ENCODE data around the gene PTPRC.

PTPRC gene

GRCh38 chr1:198797656-198798055, 158.8 kb downstream of the PTPRC start:
- Histone ChIP-seq H3K4me3 (ENCODE audit: low read depth, low read length) (no peak overlapping the region), H3K9me3 (no peaks in the 10 kb centered on the region), H3K36me3 (no peaks in the 10 kb centered on the region), H3K27me3 (no peaks in the 10 kb centered on the region), H3K4me1 (no peaks in the 10 kb centered on the region)
- DNase-seq = no peak
- TF ChIP-seq CTCF (IDR thresholded peaks at IDR 0.05; ENCODE audit: low read depth, low read length) = no peak

- peak; percentile 44 for TF ChIP-seq CTCF (IDR thresholded peaks at IDR 0.05; ENCODE audit: low read depth, low read length)
- no peaks in the 10 kb centered on the region for H3K4me1 ChIP-seq
- H3K27me3 ChIP-seq = no peaks in the 10 kb centered on the region
- no peaks in the 10 kb centered on the region for H3K36me3 ChIP-seq
- H3K9me3 ChIP-seq = no peaks in the 10 kb centered on the region
- no peak overlapping the region for H3K4me3 ChIP-seq (ENCODE audit: low read depth, low read length)
- peak; percentile 28 for DNase-seq
Measured at GRCh38 chr1:198798923-198799386, 160.1 kb downstream of the PTPRC start.

GRCh38 chr1:198805498-198806151, 166.8 kb downstream of the PTPRC start:
- no peak for DNase-seq
- Histone ChIP-seq H3K4me3 (ENCODE audit: low read depth, low read length) (no peak overlapping the region), H3K27me3 (no peaks in the 10 kb centered on the region), H3K9me3 (no peaks in the 10 kb centered on the region), H3K4me1 (no peaks in the 10 kb centered on the region), H3K36me3 (no peaks in the 10 kb centered on the region)
- TF ChIP-seq CTCF (IDR thresholded peaks at IDR 0.05; ENCODE audit: low read depth, low read length) = no peak

GRCh38 chr1:198806861-198807260, 168.0 kb downstream of the PTPRC start:
- Histone ChIP-seq H3K4me1 (no peaks in the 10 kb centered on the region), H3K27me3 (no peaks in the 10 kb centered on the region), H3K4me3 (ENCODE audit: low read depth, low read length) (no peak overlapping the region), H3K9me3 (no peaks in the 10 kb centered on the region), H3K36me3 (no peaks in the 10 kb centered on the region)
- no peak for DNase-seq
- TF ChIP-seq CTCF (IDR thresholded peaks at IDR 0.05; ENCODE audit: low read depth, low read length) = no peak
